GM19023 (cell line): ENCODE data around the gene LGALS12.
"Not testable (repeated sequence)": the region's sequence is repeated elsewhere in the genome, so short reads cannot be mapped to it uniquely, and the experiment has no call there.

Experiments used
- ATAC-seq: cut with Tn5 transposase; IDR thresholded peaks from one replicate; pipeline ENCODE4 v1.9.1; 2021; ENCODE audit warnings: mild to moderate bottlenecking, moderate library complexity; ENCODE audit not compliant: unreplicated experiment

The LGALS12 gene

DNA sequence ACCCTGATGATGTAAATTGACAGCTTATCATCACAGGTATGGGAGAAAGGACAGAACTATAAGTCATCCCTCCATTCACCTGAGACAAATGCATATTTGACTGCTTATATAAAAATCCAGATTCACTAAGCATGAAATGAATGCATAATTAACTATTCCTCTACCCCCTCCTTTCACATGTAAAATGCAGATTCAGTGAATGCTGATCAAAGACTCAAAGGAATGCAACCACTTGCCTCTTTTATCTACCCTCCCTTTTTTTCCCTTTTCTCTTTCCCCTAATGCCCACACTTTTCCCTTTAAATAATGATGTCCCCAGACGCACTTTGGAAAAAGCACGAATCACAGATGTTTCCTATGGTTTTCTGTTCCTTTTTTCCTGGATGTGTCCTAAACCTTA, 26.2 kb downstream of the LGALS12 start:
- ATAC-seq, result no peak

DNA sequence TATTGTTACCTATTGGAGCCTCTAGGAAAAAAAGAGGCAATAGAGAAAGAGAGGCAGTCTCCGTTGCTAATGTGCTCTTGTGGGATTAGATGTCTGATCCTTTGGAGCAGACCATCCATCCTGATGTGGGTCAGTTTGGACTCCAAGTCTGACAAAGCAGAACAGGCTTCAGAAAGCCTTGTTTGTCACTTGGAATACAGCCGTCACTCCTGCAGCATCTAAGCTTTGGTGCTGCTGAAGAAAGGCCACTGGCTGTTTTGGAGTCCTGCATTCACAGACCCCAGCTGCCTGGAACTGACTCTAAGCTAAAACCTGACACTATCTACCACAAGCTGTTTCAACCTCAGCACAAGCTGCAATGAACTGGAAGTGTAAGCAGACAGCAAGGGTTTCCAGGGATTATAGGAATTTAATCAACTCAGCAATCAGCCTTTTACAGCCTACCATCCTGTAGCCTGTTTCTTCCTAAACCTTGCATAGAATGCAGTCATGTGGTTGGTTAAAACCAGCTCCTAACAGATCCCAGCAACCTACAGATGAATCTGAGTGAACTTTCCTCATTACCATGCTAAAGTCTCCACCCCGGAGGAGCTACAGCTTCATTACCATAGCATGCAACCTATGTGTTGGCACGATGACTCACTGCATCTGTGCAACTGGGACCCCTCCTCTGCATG, 27.1 kb downstream of the LGALS12 start:
- no peak for ATAC-seq

DNA sequence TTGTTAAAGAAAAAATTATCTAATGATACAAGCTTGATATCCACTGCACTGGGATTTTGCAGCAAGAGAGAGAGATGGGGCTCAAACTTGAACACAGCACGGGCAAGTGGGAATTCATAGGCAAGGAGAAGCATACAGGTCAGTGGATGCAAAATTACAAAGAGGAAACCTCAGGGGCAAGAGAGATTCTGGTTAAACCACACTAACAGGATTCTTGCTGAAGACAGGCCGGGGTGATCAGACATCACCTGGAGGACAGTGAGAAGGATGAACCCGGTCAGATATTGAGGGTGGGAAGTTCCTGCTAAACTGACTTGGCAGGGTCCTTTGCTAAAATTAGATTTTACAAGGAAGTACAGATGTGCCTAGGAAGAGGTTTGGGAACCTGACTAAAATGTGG, 28.2 kb downstream of the LGALS12 start:
- no peak for ATAC-seq

DNA sequence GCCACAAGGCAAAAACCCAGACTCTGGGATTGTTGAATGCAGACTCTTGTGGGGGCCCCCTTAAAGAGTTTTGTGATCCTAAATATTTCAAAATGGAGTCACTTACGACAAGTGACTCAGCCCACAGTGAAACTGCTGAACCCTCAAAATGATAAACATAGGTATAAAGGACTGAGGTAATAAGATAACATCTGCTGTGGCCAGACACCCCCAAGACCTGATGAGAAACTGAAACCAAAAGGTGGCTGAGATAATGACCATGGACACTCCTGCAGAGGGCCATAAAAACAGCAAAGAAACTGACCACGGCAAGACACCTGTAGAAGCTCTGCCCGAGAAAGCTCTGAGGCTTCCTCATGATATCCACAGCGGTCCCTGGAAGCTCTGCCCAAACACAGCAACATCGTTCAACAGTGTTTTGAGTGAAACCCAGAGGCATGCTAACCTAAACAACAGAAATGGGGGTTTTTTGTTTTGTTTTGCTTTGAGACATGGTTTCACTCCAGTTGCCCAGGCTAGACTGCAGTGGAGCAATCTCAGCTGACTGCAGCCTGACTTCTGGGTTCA, 29.1 kb downstream of the LGALS12 start:
- ATAC-seq, result no peak

DNA sequence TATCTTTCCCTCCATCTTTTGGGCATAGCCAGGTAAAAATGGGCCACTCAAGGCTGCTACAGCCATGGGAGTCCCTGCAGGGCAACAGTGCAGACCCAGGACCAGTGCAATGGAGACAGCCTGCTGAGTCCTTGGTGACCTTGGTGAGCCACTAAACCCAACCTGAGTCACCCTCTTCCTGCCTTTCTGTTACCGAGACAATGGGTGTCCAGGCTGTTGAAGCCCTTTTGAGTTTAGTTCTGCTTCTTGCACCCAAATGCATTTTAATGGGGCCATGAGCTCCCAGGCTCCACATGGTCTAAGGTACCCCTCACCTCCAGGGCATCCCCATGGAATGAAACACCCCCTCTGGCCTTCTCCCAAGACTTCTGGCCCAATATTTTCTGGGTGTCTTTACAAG, 29.9 kb downstream of the LGALS12 start:
- no peak for ATAC-seq

DNA sequence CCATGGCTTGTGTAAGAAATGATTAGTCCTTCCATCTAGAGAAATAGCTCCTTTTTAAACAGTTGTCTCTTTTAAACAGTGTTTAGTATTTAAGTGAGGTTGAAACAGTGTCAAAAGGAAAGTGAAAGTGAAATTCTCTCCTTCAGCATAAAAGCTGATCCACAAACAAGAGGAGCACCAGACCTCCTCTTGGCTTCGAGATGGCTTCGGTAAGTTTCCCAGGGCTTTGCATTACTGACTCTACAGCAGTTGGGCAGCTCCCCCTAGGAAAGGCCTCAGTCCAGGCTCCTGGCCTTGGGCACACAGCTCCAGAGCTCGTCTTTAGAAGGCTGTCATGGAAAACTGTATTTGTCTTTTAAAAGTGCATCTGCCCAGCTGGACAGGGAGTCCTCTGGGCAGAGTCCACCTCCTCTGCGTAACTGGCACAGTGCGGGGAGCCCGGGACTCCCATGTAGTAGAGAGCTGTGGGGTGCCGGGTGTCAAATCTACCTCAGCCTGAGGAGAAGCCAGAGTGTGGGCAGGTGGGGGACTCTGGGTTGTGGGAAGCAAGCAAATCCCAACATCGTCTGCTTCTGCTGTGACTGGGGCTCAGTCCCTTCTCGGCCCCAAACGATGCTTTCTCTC, 30.9 kb downstream of the LGALS12 start, which contains the start of gene PLAAT4:
Gene PLAAT4 (plus strand): TSS at position 140 of the 624 bp plus-strand sequence. CDS start 61 bp downstream, at position 201.
- no peak for ATAC-seq

DNA sequence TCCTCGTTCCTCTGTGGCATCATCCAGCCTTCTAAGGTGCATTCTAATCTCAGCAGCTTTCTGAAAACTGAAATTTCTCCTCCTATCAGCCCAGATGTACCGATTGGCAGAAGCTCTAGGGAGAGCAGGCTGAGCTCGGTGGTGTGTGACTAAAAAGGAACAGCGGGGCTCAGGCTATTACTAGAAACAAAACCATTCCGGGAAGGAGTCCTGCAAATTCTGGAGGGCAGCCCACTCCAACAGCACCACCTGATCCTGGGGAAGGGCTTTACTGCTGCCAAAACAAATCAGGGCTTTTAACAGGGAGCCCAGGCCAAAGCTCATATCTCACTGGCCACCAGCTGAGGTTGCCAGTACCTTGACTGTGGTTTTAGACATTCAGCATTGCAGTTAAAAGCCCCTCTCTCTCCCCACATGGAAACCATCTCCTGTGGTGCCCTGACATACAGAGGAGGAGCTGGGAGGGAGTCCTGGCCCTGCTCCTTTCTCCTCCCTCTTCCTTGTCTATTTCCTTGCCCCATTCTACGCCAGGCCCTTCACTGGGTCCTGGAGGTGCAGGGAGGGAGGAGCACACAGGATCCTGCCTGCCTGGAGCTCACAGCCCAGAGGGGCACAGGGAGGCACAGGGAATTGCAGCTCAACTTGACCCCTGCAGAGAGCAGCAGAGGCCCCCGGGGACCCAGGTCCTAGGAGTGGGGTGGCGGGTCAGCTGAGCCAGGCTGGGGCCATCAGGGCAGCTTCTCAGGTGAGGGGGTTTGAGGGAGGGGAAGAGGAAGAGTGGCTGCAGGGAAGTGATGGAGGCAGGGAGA, 31.6 kb downstream of the LGALS12 start:
- no peak for ATAC-seq

DNA sequence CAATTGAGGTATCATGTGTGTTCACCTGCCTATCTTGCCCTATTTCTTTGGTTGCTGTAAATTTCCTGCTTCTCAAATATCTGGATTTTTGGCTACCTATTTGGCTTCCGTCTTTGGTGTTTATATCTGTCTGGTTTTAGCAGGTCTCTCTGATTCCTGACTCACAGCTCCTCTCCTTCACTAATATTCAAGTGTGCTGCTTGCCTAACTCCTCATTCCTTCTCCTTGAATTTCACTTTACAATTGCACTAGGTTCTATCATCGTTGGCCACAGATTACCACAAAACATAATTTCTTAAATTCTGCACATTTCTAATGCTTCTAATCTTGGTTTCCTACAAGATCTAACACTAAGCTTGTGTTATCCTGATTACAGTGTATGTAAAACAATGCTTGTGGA, 36.6 kb downstream of the LGALS12 start:
- ATAC-seq, result not testable (repeated sequence)

DNA sequence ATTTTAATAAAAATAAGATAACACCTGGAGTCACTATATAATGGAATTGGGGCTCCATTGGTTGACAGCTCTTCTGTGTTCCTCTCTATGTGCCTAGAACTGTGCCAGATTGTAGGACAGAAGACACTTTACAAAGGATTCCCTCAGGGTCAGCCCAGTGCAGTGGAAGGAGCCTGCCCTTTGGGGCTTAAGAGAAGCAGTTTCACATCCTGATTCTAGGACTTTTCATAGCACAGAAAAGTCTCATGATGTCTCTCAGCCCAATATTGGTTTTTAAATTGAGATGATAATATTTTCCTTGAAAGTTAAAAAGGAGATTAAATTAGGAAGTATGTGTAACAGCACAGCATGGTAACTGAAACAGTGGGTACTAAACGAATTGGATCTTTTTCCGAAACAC, 37.8 kb downstream of the LGALS12 start:
- no peak for ATAC-seq

DNA sequence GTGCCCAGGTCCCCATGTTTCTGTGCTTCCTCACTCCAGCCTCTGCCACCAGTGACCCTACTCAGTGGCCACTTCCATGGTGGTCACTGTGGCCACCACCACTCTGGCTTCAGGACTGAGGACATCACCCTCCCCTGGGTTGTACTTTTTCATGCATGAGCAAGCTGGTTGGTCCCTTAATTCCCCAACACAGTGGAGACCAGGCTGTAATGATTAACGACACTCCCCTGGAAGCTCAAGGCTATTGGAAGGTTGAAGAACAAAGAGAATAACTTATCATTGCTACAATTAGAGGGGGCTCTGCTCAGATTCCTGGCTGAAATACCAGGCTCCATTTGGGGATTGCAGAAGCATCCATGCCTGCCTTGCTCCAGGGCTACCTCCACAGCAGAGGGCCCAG, 41.2 kb downstream of the LGALS12 start:
- no peak for ATAC-seq

DNA sequence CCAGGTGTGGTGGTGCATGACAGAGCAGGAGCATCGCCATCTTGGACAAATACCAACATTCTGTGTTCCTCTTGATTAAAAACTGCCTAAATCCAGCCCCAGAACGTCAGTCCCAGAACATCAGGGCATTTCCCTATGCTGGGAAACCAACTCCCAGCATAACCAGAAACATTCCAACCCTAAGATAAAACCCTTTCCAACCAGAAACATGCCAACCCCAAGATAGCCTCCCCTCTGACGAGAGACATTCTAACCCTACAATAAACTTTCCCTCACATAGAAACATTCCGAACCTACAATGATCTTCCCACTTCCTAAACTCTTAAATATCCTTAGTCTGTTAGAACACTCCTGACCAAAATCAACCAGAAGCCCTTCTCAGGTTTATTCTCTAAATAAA, 42.3 kb downstream of the LGALS12 start:
- no peak for ATAC-seq

DNA sequence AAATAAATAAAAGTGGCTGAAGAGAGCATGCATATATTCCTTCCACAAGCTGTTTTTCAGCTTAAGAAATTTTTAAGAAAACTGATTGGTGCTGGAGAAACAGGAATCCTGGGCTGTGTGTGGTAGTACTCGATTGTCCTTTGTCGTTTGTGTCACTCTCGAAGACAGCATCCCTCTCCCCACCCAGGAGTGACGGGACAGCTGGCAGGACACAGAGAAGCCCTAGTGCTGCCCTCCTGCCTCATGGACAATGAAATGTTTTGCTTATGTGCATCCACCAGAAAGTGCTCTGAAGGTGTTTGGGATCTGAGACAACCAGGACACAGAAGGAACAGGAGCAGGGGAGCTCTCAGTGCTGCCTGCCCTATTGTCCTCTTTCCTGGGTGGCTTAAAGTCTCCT, 43.5 kb downstream of the LGALS12 start:
- no peak for ATAC-seq

DNA sequence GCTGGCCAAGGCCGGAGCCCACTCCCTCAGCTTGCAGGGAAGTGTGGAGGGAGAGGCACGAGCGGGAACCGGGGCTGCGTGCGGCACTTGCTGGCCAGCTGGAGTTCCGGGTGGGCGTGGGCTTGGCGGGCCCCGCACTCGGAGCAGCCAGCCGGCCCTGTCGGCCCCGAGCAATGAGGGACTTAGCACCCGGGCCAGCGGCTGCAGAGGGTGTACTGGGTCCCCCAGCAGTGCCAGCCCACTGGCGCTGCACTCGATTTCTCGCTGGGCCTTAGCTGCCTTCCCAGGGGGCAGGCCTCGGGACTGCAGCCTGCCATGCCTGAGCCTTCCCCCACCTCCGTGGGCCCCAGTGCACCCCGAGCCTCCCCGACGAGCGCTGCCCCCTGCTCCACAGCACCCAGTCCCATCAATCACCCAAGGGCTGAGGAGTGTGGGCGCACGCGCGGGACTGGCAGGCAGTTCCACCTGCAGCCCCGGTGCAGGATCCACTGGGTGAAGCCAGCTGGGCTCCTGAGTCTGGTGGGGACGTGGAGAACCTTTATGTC, 44.3 kb downstream of the LGALS12 start:
- ATAC-seq, result not testable (repeated sequence)

DNA sequence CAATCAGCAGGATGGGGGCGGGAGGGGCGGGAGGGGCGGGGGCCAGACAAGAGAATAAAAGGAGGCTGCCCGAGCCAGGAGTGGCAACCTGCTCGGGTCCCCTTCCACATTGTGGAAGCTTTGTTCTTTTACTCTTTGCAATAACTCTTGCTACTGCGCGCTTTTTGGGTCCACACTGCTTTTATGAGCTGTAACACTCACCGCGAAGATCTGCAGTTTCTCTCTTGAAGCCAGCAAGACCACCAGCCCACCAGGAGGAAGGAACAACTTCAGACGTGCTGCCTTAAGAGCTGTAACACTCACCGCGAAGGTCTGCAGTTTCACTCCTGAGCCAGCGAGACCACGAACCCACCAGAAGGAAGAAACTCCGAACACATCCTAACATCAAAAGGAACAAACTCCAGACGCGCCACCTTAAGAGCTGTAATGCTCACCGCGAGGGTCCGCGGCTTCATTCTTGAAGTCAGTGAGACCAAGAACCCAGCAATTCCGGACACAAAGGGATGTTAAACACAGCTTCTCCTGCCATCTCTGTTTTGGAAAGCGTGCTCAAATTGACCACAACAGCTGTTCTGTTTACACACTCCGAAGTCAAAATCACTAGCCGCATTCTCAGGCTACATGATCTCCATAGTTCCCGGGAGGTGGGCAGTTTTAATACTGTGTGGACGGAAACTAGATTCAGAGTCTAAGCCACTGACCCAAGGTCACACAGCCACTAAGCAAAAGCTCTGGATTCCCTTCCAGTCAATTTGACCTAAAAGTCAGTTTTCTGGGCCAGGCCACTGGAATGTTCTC, 45.4 kb downstream of the LGALS12 start:
- ATAC-seq, result no peak

DNA sequence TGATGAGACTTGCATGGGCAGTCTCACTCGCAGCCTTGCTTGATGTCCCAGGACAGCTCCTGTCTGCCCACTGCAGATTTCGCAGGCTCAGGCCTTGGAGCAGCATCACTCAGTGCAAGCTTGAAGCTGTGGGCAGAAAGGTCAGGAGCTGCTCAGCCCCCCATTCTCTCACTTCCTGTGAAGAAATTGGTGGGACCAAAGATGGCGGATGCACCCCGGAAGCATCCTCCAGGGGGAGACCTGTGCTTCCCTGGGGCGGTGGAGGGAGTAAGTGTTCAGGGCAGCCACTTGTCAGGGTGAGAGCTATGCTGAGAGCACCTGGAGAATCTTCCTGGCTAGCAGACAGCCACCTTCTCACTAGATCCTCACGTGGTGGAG, 46.0 kb downstream of the LGALS12 start:
- no peak for ATAC-seq

DNA sequence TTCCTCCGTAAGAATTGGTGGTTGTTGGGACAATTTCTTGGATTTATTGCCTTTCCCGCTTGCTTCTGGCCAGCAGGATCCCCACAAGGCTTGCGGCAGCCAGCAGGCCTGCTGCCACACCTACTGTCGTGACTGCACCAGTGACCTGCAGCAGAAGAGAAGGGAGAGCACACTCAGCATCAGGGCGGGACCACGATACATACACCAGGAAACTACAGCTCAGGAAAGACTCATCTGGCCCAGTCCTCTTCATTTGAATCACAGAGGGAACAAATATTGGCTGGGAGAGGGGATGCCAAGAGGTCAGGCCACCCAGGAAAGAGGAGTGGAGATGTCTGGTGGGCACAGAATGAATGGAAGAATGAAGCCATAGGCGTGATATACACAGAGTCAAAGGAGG, 47.0 kb downstream of the LGALS12 start:
- no peak for ATAC-seq

DNA sequence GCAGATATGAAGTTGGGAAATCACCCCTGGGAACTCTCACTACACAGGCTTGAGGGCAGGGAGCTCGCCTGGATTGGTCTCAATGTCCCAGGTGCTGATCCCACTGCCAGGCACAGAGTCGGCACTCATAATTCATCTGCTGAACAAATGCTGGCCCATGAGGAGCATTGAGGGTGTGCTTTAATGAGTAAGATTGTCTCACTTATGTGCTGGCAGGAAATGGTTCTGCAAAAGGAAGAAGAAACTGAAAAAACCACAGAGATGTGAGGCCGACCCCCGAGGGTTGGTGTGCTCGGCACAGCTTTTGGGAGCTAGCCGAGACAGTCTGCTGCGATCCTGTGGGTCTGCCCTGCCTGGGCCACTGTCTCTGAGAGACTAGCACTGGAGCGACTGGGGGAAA, 47.9 kb downstream of the LGALS12 start:
- ATAC-seq, result peak; percentile 57

DNA sequence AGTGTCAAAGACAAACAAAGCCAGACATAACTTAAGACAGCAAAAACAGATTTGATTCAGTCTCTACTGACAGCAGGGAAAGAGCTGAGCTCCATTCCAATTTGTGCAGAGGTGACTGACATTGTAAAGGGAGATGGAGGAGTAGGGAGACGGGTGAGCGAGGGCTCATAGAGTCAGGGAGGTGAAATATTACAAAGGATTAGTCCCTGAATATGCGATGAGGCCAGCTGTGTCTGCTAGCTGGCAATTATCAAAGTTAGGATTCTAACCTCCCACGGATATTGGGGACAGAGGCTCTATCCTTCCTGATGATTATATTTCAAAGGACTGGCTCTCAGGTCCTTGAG, 49.0 kb downstream of the LGALS12 start:
- ATAC-seq, result no peak

DNA sequence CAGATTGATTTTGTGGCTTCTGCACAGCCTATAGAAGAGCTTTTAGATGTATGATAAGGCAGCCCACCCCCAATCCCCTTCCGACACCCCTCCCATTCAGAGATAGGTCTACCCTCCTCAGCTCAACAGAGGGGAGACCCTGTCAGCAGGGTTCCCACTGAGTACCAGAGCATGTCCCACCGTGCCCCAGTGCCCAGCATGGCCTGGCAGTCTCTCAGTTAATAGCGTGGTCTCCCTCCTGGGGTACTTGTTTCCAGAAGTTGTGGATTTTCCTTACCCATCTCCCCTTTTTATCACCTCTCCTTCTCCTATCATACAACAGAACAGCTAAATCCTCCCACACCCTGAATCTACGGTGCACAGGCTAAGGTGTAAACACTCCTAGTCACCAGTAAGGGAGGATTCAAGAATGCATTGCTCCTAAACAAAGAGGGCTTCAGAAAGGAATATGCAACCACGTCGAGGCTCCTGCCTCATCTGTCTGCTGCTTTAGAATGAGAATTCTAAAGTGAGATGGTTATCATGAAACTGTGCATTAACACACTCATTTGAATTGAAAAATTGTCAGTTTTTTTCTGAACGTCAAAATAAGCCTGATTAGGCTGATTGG, 50.6 kb downstream of the LGALS12 start:
- ATAC-seq, result no peak

DNA sequence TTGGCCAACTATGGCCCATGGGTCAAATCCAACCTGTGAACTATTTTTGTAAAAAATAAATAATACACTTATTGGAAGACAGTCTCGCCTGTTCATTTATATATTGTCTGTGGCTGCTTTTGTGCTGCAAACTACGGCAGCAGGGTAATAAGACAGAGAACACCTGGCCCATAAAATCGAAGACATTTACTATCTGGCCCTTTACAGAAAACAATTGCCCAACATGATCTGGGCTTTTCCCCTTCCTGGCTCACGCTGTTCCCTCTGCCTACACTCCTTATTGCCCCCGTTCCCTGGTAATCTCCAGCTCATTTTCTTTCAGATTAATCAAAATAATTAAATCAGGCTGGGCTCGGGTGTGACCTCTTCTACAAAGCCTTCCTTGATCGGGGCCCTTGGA, 51.7 kb downstream of the LGALS12 start:
- no peak for ATAC-seq
